Cardiac muscle cell (in vitro differentiated cells and primary cell): Measurements from ENCODE around the gene FNDC3B. TPM values are rescaled to one million over a fixed set of nuclear protein-coding genes. Genes with fewer than 3 reads are reported as not detected.

Experiments
- DNase-seq, 2 donors: peaks; one replicate each; pipeline versions ENCODE4 v3.0.0 to v3.0.0-alpha.2; 2010 to 2017; ENCODE audit warnings: low read depth in 1 of 2, low spot score in 1 of 2
- H3K27ac ChIP-seq: fragments of 200-600 bp; sonication (generic); 2 replicates; pipeline ENCODE4 v1.5.1; 2016
- H3K27me3 ChIP-seq: fragments of 200-600 bp; sonication (generic); 2 replicates; pipeline ENCODE4 v1.6.0; 2016; ENCODE audit warnings: control low read depth
- H3K36me3 ChIP-seq: fragments of 200-600 bp; sonication (generic); 2 replicates; pipeline ENCODE4 v1.5.1; 2016; ENCODE audit warnings: control low read depth
- H3K4me1 ChIP-seq: fragments of 200-600 bp; sonication (generic); 2 replicates; pipeline ENCODE4 v1.8.1; 2017; ENCODE audit warnings: low read depth, mild to moderate bottlenecking, mixed run types
- H3K4me3 ChIP-seq: fragments of 200-600 bp; sonication (generic); 2 replicates; pipeline ENCODE4 v1.5.1; 2016; ENCODE audit warnings: mild to moderate bottlenecking
- H3K9me3 ChIP-seq: fragments of 200-600 bp; sonication (generic); 2 replicates; pipeline ENCODE4 v1.5.1; 2017; ENCODE audit warnings: low read depth, mild to moderate bottlenecking, control low read depth
- CTCF ChIP-seq: IDR thresholded peaks from 2 replicates; pipeline ENCODE4 v1.5.1; 2012; ENCODE audit warnings: low read depth, mild to moderate bottlenecking, low read length
- polyA plus RNA-seq: library from polyadenylated mRNA; unstranded; fragments of >200 nt; fragmentation: Nextera tagmentation; extraction: Ambion mirVana; gene quantifications from 2 replicates; pipeline ENCODE4 v1.2.1, GENCODE V29; 2016
- total RNA-seq: library from RNA; depleted of rRNA; stranded (reverse); fragments of >200 nt; gene quantifications from 2 replicates; pipeline ENCODE4 v1.2.3, GENCODE V29; 2016

FNDC3B gene
- total and polyA plus RNA-seq, 2 experiments from 2014 or later, result 55.2 to 62.3 TPM

DNA sequence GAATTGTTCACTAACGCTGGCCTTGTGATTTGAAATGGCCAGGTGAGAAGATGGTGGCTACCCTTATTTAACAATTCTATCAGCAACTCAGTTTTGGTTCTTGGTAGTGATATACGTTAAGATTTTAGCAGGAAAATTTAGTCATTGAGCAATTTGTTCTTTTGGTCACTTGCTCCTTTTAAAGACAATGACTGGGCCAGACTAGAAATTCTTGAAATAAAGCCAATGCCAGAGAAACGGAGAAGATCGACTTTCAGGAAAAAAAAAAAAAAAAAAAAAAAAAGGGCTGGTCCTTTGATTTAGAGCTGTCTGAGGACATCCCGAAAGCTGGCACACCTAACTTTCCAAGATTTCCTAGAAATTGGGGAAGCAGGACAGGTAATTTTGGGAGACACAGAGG, 178.5 kb downstream of the FNDC3B start:
- Histone ChIP-seq H3K27ac (no peak overlapping the region), H3K4me3 (no peak overlapping the region), H3K27me3 (no peaks in the 10 kb centered on the region), H3K4me1 (peaks cover 16% of the 10 kb centered on the region), H3K9me3 (no peaks in the 10 kb centered on the region), H3K36me3 (no peaks in the 10 kb centered on the region)
- TF ChIP-seq CTCF, result no peak
- DNase-seq, result peak in 1 of 2 donors; percentile 64

GRCh38 chr3:172218350-172219323, 179.3 kb downstream of the FNDC3B start:
- Histone ChIP-seq H3K4me1 (peaks cover 17% of the 10 kb centered on the region), H3K4me3 (no peak overlapping the region), H3K36me3 (no peaks in the 10 kb centered on the region), H3K9me3 (no peaks in the 10 kb centered on the region), H3K27me3 (no peaks in the 10 kb centered on the region), H3K27ac (peak overlapping the region; percentile 49)
- TF ChIP-seq CTCF, result no peak
- no peak for DNase-seq

DNA sequence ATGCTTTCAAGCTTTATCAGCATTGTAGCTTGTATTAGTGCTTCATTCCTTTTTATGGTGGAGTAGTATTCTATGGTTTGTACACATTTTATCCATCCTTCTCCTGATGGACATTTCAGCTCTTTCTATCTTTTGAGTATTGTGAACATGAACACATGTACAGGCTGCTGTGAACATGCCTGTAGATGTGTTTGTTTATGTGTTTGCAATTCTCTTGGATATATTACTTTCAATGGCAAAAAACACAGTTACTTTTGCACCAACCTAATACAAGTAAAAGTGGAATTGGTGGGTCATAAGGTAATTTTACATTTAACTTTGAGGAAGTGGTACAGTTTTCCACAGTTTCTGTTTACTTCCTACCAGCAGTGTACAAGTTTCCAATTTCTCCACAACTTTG, 180.4 kb downstream of the FNDC3B start:
- H3K9me3 ChIP-seq, result no peaks in the 10 kb centered on the region
- H3K4me1 ChIP-seq, result peaks cover 18% of the 10 kb centered on the region
- H3K4me3 ChIP-seq, result no peak overlapping the region
- no peak for DNase-seq
- TF ChIP-seq CTCF, result no peak
- no peak overlapping the region for H3K27ac ChIP-seq
- H3K36me3 ChIP-seq, result no peaks in the 10 kb centered on the region
- no peaks in the 10 kb centered on the region for H3K27me3 ChIP-seq

DNA sequence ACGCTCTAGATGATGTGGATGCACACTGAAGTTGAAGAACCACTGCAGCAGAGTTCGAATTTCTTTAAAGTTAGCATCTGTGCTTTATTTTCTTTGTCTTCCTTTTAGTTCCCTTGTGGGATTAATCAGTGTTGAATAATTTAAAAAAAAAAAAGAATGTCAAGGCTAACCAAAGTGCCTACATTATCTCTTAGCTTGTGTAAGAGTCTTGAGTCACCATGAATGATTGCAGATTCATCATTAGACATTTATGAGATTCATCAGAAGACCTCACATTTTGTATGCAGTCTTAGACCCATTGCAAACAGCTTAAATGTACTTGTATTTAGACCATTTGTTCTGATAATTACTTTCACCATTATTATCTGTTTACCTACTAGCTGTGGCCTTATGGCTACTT, 182.2 kb downstream of the FNDC3B start:
- Histone ChIP-seq H3K27ac (no peak overlapping the region), H3K4me1 (peaks cover 18% of the 10 kb centered on the region)

DNA sequence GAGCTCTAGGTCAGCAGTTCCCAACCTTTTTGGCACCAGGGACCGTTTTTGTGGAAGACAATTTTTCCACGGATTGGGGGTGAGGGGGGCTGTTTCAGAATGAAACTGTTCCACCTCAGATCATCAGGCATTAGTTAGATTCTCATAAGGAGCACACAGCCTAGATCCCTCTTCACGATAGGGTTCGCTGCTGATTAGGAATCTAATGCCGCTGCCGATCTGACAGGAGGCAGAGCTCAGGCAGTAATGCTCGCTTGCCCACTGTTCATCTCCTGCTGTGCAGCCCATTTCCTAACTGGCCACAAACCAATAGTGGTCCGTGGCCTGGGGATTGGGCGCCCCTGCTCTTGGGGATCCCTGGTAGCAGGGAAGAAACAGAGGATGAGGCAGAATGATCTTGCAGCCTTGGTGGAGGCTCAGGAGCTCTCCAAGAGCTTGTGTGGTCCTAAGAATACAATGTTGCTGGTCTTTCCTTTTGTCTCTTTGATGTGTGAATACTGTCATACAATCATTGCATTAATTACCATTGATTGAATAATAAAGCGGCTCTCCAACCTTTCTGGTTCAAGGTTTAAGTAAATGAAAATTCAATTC, 183.2 kb downstream of the FNDC3B start:
- H3K4me1 ChIP-seq, result peaks cover 18% of the 10 kb centered on the region
- TF ChIP-seq CTCF, result no peak
- peak overlapping the region; percentile 16 for H3K27ac ChIP-seq
- no peak overlapping the region for H3K4me3 ChIP-seq
- H3K9me3 ChIP-seq, result no peaks in the 10 kb centered on the region
- no peaks in the 10 kb centered on the region for H3K27me3 ChIP-seq
- no peak for DNase-seq
- H3K36me3 ChIP-seq, result peaks cover 5% of the 10 kb centered on the region

More for the DNA sequence above, 182.2 kb downstream of the FNDC3B start:
- Histone ChIP-seq H3K9me3 (no peaks in the 10 kb centered on the region), H3K4me3 (no peak overlapping the region), H3K36me3 (no peaks in the 10 kb centered on the region), H3K27me3 (no peaks in the 10 kb centered on the region)
- peak in 1 of 2 donors; percentile 76 for DNase-seq
- TF ChIP-seq CTCF, result no peak
